Astrocyte of the spinal cord (primary cell): ENCODE measurements around the gene SNN.

Experiments
- DNase-seq: peaks from one replicate; pipeline ENCODE4 v3.0.0; 2011; ENCODE audit warnings: low read depth, low spot score
- H3K4me3 ChIP-seq: 2 replicates; pipeline ENCODE4 v1.5.1; 2011; ENCODE audit warnings: low read depth, mild to moderate bottlenecking, low read length, moderate library complexity
- in situ Hi-C: cut with HindIII; loops from 2 replicates; pipeline ENCODE4 v1.10.0; 2017; ENCODE audit warnings: low sequenced_read_pairs
- TF ChIP-seq, protein P1 (sequence below): IDR thresholded peaks from 2 replicates; pipeline ENCODE4 v1.5.1; 2012; ENCODE audit warnings: low read depth, mild to moderate bottlenecking, low read length, inconsistent platforms

The SNN gene

GRCh38 chr16:11677959-11678881 is 10.0 kb downstream of the SNN start:
- no peak for DNase-seq
- no peak overlapping the region for H3K4me3 ChIP-seq
- TF ChIP-seq, protein P1, sequence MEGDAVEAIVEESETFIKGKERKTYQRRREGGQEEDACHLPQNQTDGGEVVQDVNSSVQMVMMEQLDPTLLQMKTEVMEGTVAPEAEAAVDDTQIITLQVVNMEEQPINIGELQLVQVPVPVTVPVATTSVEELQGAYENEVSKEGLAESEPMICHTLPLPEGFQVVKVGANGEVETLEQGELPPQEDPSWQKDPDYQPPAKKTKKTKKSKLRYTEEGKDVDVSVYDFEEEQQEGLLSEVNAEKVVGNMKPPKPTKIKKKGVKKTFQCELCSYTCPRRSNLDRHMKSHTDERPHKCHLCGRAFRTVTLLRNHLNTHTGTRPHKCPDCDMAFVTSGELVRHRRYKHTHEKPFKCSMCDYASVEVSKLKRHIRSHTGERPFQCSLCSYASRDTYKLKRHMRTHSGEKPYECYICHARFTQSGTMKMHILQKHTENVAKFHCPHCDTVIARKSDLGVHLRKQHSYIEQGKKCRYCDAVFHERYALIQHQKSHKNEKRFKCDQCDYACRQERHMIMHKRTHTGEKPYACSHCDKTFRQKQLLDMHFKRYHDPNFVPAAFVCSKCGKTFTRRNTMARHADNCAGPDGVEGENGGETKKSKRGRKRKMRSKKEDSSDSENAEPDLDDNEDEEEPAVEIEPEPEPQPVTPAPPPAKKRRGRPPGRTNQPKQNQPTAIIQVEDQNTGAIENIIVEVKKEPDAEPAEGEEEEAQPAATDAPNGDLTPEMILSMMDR = no peak
- in situ Hi-C loops = no loop called here

GRCh38 chr16:11679250-11679649 is 11.0 kb downstream of the SNN start:
- in situ Hi-C loops = no loop called here
- DNase-seq = no peak
- TF ChIP-seq, protein P1 = no peak
- H3K4me3 ChIP-seq = no peak overlapping the region

- H3K4me3 ChIP-seq = no peak overlapping the region
- in situ Hi-C loops = no loop called here
Measured at GRCh38 chr16:11679941-11680911, 12.0 kb downstream of the SNN start.

DNA sequence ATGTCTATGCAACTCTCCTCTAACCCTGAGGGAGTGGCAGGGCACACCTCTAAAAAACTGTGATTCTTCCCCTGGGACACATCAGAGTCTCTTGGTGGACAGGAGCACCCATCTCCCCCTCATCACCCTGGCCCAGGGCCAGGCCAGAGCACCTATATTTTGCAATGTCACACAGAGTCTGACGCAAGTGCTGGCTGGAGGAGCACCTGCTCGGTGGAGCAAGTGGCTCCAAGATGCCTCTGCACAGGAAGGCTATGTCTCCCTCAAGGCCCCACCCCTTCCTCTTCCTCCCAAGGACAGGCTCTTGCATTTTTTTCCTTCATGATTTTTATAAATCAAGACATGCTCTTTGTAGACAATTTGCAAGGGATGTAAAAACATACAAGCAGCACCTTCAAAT is 13.3 kb downstream of the SNN start:
- DNase-seq = no peak
- TF ChIP-seq, protein P1 = no peak
- H3K4me3 ChIP-seq = no peak overlapping the region
- in situ Hi-C loops = no loop called here

More at GRCh38 chr16:11679941-11680911, 12.0 kb downstream of the SNN start:
- TF ChIP-seq, protein P1 = no peak
- no peak for DNase-seq

DNA sequence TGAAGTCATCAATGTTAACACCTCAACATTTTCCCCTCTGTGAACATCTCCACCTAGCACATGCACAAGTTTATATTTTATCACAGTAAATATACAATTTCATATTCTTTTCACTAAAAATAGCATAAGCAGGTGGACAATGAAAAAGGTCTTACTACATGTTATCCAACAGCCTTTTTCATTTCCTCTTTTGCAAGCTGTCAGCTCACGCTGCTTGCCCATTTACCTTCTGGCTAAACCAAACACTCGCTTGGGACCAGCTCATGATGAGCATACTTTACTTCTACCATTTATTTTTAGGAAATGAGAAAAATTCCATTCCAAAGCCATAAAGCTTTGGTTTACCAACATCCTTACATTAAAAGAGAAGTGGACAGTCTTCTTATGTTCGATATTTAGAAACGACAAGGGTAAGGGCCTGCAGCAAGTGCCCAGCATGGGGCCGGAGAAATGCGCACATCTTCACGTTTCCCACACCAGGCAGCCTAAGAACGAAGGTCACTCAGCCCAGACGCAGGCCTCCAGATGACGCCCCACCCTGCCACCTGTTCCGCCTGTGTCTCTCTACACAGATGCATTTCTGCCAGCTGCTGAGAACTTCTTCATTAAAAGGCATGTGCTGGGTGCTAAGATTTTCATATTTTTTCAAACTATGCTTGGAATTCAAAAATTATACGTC is 13.9 kb downstream of the SNN start:
- DNase-seq = no peak
- in situ Hi-C loops = no loop called here

More for the DNA sequence above, 13.9 kb downstream of the SNN start:
- TF ChIP-seq, protein P1 = no peak
- no peak overlapping the region for H3K4me3 ChIP-seq
